H9 (cell line): Measurements from ENCODE around the gene NPBWR2. TPM values are rescaled to one million over a fixed set of nuclear protein-coding genes. Genes with fewer than 3 reads are reported as not detected.

Experiments
- DNase-seq: peaks from one replicate; pipeline ENCODE4 v3.0.0-alpha.2; 2017
- H2AFZ ChIP-seq: one replicate; pipeline ENCODE4 v1.6.1; 2013; ENCODE audit warnings: mild to moderate bottlenecking, low read length, control low read depth, moderate library complexity
- H2AK5ac ChIP-seq: 2 replicates; pipeline ENCODE4 v1.6.1; 2013; ENCODE audit warnings: low read length, control low read depth, mixed read lengths; ENCODE audit not compliant: insufficient read length
- H2BK120ac ChIP-seq: one replicate; pipeline ENCODE4 v1.6.1; 2013; ENCODE audit warnings: low read depth, mild to moderate bottlenecking, low read length, control low read depth, inconsistent platforms; ENCODE audit not compliant: poor library complexity, severe bottlenecking
- H2BK12ac ChIP-seq: 2 replicates; pipeline ENCODE4 v1.6.1; 2013; ENCODE audit warnings: low read length, control low read depth, mixed read lengths, low read depth; ENCODE audit not compliant: insufficient read length
- H2BK15ac ChIP-seq: 2 replicates; pipeline ENCODE4 v1.6.1; 2013; ENCODE audit warnings: low read depth, low read length, control low read depth
- H2BK20ac ChIP-seq: one replicate; pipeline ENCODE4 v1.6.1; 2013; ENCODE audit warnings: low read depth, mild to moderate bottlenecking, low read length, control low read depth, inconsistent platforms; ENCODE audit not compliant: poor library complexity, severe bottlenecking
- H2BK5ac ChIP-seq: 2 replicates; pipeline ENCODE4 v1.6.1; 2013; ENCODE audit warnings: low read length, control low read depth, mixed read lengths; ENCODE audit not compliant: insufficient read length
- H3K14ac ChIP-seq: 2 replicates; pipeline ENCODE4 v1.6.1; 2013; ENCODE audit warnings: low read length, control low read depth; ENCODE audit not compliant: insufficient read depth
- H3K18ac ChIP-seq: 2 replicates; pipeline ENCODE4 v1.6.1; 2013; ENCODE audit warnings: low read depth, mild to moderate bottlenecking, mixed read lengths, low read length, control low read depth; ENCODE audit not compliant: insufficient read length
- H3K23ac ChIP-seq: 2 replicates; pipeline ENCODE4 v1.6.1; 2013; ENCODE audit warnings: low read length, control low read depth, mixed read lengths, low read depth; ENCODE audit not compliant: insufficient read length
- H3K23me2 ChIP-seq: 2 replicates; pipeline ENCODE4 v1.6.1; 2013; ENCODE audit warnings: low read depth, mild to moderate bottlenecking, mixed read lengths, low read length, control low read depth; ENCODE audit not compliant: insufficient read length, poor library complexity, severe bottlenecking
- H3K27ac ChIP-seq: 2 replicates; pipeline ENCODE4 v1.5.1; 2013; ENCODE audit warnings: low read length, control low read depth, mixed read lengths, low read depth; ENCODE audit not compliant: insufficient read length
- H3K27me3 ChIP-seq: 2 replicates; pipeline ENCODE4 v1.6.1; 2013; ENCODE audit warnings: low read length, control low read depth, inconsistent platforms; ENCODE audit not compliant: insufficient read depth
- H3K4ac ChIP-seq: 2 replicates; pipeline ENCODE4 v1.6.1; 2013; ENCODE audit warnings: low read depth, mild to moderate bottlenecking, control low read depth, inconsistent platforms, low read length, moderate library complexity
- H3K4me1 ChIP-seq: 2 replicates; pipeline ENCODE4 v1.6.1; 2013; ENCODE audit warnings: low read length, control low read depth, inconsistent platforms; ENCODE audit not compliant: insufficient read depth
- H3K4me2 ChIP-seq: 2 replicates; pipeline ENCODE4 v1.6.1; 2013; ENCODE audit warnings: low read length, control low read depth, mixed read lengths; ENCODE audit not compliant: insufficient read length, insufficient read depth
- H3K56ac ChIP-seq: 2 replicates; pipeline ENCODE4 v1.6.1; 2013; ENCODE audit warnings: low read depth, mild to moderate bottlenecking, mixed read lengths, low read length, control low read depth; ENCODE audit not compliant: insufficient read length
- H3K79me1 ChIP-seq: 2 replicates; pipeline ENCODE4 v1.6.1; 2013; ENCODE audit warnings: low read depth, mild to moderate bottlenecking, moderate library complexity, low read length, control low read depth, inconsistent platforms; ENCODE audit not compliant: insufficient read depth, poor library complexity, severe bottlenecking
- H3K79me2 ChIP-seq: 2 replicates; pipeline ENCODE4 v1.6.1; 2013; ENCODE audit warnings: low read length, control low read depth, inconsistent platforms; ENCODE audit not compliant: insufficient read depth
- H3K9ac ChIP-seq: 2 replicates; pipeline ENCODE4 v1.6.1; 2013; ENCODE audit warnings: low read length, control low read depth, mixed read lengths; ENCODE audit not compliant: insufficient read length; ENCODE audit errors: extremely low read depth
- H3K9me3 ChIP-seq: one replicate; pipeline ENCODE4 v1.6.1; 2013; ENCODE audit warnings: low read depth, low read length, inconsistent platforms; ENCODE audit not compliant: control insufficient read depth
- H3T11ph ChIP-seq: one replicate; pipeline ENCODE4 v1.6.1; 2013; ENCODE audit warnings: mild to moderate bottlenecking, low read length, control low read depth, inconsistent platforms
- H4K20me1 ChIP-seq: one replicate; pipeline ENCODE4 v1.6.1; 2013; ENCODE audit not compliant: control insufficient read depth, insufficient read length, insufficient read depth
- H4K5ac ChIP-seq: 2 replicates; pipeline ENCODE4 v1.6.1; 2013; ENCODE audit warnings: low read depth, mild to moderate bottlenecking, mixed read lengths, low read length, control low read depth; ENCODE audit not compliant: insufficient read length
- H4K8ac ChIP-seq: replicated peaks from 2 replicates; pipeline ENCODE4 v1.6.1; 2013; ENCODE audit warnings: low read length, control low read depth, mixed read lengths, low read depth; ENCODE audit not compliant: insufficient read length
- H4K91ac ChIP-seq: 2 replicates; pipeline ENCODE4 v1.6.1; 2013; ENCODE audit warnings: low read depth, mild to moderate bottlenecking, moderate library complexity, mixed read lengths, low read length, control low read depth; ENCODE audit not compliant: insufficient read length
- H3K27ac Mint-ChIP-seq, 3 experiments: 2 replicates in 2 of 3; 3 replicates in 1 of 3; pipeline ENCODE4 v1.8.0; 2020 to 2021; ENCODE audit warnings: mixed read lengths in 3 of 3, mild to moderate bottlenecking in 1 of 3, moderate library complexity in 1 of 3
- H3K27me3 Mint-ChIP-seq: 2 replicates; pipeline ENCODE4 v1.8.0; 2021; ENCODE audit warnings: low read depth, mild to moderate bottlenecking, moderate library complexity, mixed read lengths
- H3K36me3 Mint-ChIP-seq, 3 experiments: 2 replicates in 2 of 3; 3 replicates in 1 of 3; pipeline ENCODE4 v1.8.0; 2020 to 2021; ENCODE audit warnings: low read depth in 3 of 3, mixed read lengths in 3 of 3; ENCODE audit not compliant: insufficient read depth in 1 of 3
- H3K4me1 Mint-ChIP-seq, 2 experiments: 2 replicates each; pipeline ENCODE4 v1.8.0; 2020; ENCODE audit warnings: mixed read lengths in 2 of 2
- H3K4me3 Mint-ChIP-seq, 2 experiments: 2 replicates in 1 of 2; 3 replicates in 1 of 2; pipeline ENCODE4 v1.8.0; 2020 to 2021; ENCODE audit warnings: mild to moderate bottlenecking in 2 of 2, mixed read lengths in 2 of 2, moderate library complexity in 1 of 2
- H3K9me3 Mint-ChIP-seq, 2 experiments: 2 replicates in 1 of 2; 3 replicates in 1 of 2; pipeline ENCODE4 v1.8.0; 2020; ENCODE audit warnings: mild to moderate bottlenecking in 2 of 2, mixed read lengths in 2 of 2, moderate library complexity in 1 of 2
- CTCF ChIP-seq: fragments of 200-600 bp; sonication (generic); conservative IDR thresholded peaks from 3 replicates; pipeline ENCODE4 v1.8.0; 2021; ENCODE audit warnings: antibody characterized with exemption, mild to moderate bottlenecking
- WGBS: extraction: QIAGEN DNeasy Blood & Tissue Kit; methylation state at CpG from one replicate; pipeline ENCODE4 v1.1.7; 2013; ENCODE audit warnings: missing lambda C conversion rate, low lambda C conversion rate, mixed read lengths; ENCODE audit not compliant: insufficient read length; ENCODE audit errors: extremely low coverage; 5-methylcytosine and 5-hydroxymethylcytosine counted together
- total RNA-seq: library from RNA; stranded (reverse); gene quantifications from 2 replicates; pipeline ENCODE4 v1.2.1, GENCODE V29; 2021

Gene NPBWR2
- total RNA-seq, 1 experiment from 2014 or later, result not detected

GRCh38 chr20:64056889-64057627 lies 50.3 kb downstream of the NPBWR2 start:
- Histone ChIP-seq H3K4me2 (no peak overlapping the region), H2AK5ac (no peak overlapping the region), H3K23ac (no peak overlapping the region), H2BK15ac (no peak overlapping the region), H2BK12ac (no peak overlapping the region), H3K79me1 (no peaks in the 10 kb centered on the region), H4K91ac (no peak overlapping the region), H2BK5ac (no peak overlapping the region), H3K56ac (no peak overlapping the region), H3T11ph (no peak overlapping the region), H3K79me2 (no peaks in the 10 kb centered on the region), H3K23me2 (no peaks in the 10 kb centered on the region), H3K27me3 (no peaks in the 10 kb centered on the region), H4K5ac (no peak overlapping the region), H3K9me3 (no peaks in the 10 kb centered on the region), H3K27ac (no peak overlapping the region), H3K4me1 (no peaks in the 10 kb centered on the region), H2BK120ac (no peak overlapping the region), H4K8ac (no peak overlapping the region), H3K14ac (no peak overlapping the region), H3K4ac (no peak overlapping the region), H2AFZ (no peak overlapping the region), H2BK20ac (no peak overlapping the region), H3K18ac (no peak overlapping the region), H4K20me1 (no peaks in the 10 kb centered on the region), H3K9ac (no peak overlapping the region)
- Mint-ChIP-seq H3K4me1 (peaks cover 23 to 32% of the 10 kb centered on the region in 2 experiments), H3K36me3 (no peaks in the 10 kb centered on the region; a peak in 1 of 7 replicates), H3K27me3 (peaks cover 15% of the 10 kb centered on the region), H3K4me3 (no peak overlapping the region; a peak in 1 of 5 replicates), H3K9me3 (no peaks in the 10 kb centered on the region; a peak in 1 of 5 replicates), H3K27ac (no peak overlapping the region; a peak in 1 of 7 replicates)
- no peak for DNase-seq
- no CpG with 5 or more reads among the region's 39 CpGs for WGBS
- TF ChIP-seq CTCF, result no peak
